Measurements from ENCODE around the gene CD33.

The CD33 gene

GRCh38 chr19:51196181-51196580, 28.7 kb upstream of the CD33 start:
- H3K27ac ChIP-seq: no peak overlapping the region
- TF ChIP-seq ZFX (IDR thresholded peaks at IDR 0.05; ENCODE audit: borderline replicate concordance): no peak
- TF ChIP-seq, protein P1, sequence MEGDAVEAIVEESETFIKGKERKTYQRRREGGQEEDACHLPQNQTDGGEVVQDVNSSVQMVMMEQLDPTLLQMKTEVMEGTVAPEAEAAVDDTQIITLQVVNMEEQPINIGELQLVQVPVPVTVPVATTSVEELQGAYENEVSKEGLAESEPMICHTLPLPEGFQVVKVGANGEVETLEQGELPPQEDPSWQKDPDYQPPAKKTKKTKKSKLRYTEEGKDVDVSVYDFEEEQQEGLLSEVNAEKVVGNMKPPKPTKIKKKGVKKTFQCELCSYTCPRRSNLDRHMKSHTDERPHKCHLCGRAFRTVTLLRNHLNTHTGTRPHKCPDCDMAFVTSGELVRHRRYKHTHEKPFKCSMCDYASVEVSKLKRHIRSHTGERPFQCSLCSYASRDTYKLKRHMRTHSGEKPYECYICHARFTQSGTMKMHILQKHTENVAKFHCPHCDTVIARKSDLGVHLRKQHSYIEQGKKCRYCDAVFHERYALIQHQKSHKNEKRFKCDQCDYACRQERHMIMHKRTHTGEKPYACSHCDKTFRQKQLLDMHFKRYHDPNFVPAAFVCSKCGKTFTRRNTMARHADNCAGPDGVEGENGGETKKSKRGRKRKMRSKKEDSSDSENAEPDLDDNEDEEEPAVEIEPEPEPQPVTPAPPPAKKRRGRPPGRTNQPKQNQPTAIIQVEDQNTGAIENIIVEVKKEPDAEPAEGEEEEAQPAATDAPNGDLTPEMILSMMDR (IDR thresholded peaks at IDR 0.05): no peak

GRCh38 chr19:51198641-51199040, 26.2 kb upstream of the CD33 start:
- no peak overlapping the region for H3K27ac ChIP-seq
- no peak for TF ChIP-seq ZFX (IDR thresholded peaks at IDR 0.05; ENCODE audit: borderline replicate concordance)
- TF ChIP-seq, protein P1 (IDR thresholded peaks at IDR 0.05): no peak

GRCh38 chr19:51200071-51200666, 24.7 kb upstream of the CD33 start:
- no peak for TF ChIP-seq ZFX (IDR thresholded peaks at IDR 0.05; ENCODE audit: borderline replicate concordance)
- TF ChIP-seq, protein P1 (IDR thresholded peaks at IDR 0.05): no peak
- no peak overlapping the region for H3K27ac ChIP-seq

DNA sequence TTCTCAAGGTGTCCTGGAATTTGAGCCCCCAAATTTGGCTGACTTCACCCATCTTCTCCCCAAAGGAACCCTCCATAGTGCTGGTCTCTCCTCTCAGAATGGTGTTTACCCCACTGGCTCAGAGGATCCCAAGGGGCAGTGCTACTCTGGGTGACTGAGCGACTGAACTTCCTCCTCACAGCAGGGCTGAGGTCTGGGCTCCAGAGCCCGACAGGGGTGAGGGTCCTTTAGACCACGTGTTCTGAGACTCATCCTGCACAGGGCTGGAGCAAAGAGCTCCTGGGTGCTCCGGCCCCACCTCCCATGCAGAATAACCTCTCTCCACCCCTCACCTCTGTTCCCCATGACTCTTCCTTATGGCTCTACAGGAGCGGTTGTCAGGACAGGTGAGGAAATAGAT, 23.2 kb upstream of the CD33 start:
- TF ChIP-seq, protein P1 (IDR thresholded peaks at IDR 0.05): no peak
- TF ChIP-seq ZFX (IDR thresholded peaks at IDR 0.05; ENCODE audit: borderline replicate concordance): no peak
- H3K27ac ChIP-seq: no peak overlapping the region

DNA sequence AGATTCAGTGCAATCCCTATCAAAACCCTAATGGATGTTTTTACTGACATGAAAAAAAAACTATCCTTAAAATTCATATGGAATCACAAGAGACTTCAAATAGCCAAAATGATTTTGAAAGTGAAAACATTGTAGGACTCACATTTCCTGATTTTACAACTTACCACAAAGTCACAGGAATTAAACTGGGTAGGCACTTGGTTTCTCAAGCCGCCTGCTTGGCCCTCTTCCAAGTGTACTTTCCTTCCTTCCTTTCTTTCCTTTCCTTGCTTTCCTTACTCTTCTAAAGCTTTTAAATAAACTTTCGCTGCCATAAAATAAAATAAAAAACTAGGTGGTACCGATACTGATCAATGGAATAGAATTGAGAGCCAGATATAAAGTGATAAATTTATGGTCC, 21.0 kb upstream of the CD33 start:
- no peak overlapping the region for H3K27ac ChIP-seq
- TF ChIP-seq, protein P1 (IDR thresholded peaks at IDR 0.05): no peak
- TF ChIP-seq ZFX (IDR thresholded peaks at IDR 0.05; ENCODE audit: borderline replicate concordance): no peak

GRCh38 chr19:51204321-51204720, 20.6 kb upstream of the CD33 start:
- H3K27ac ChIP-seq: no peak overlapping the region
- TF ChIP-seq, protein P1 (IDR thresholded peaks at IDR 0.05): no peak
- no peak for TF ChIP-seq ZFX (IDR thresholded peaks at IDR 0.05; ENCODE audit: borderline replicate concordance)

GRCh38 chr19:51207747-51208146, 17.1 kb upstream of the CD33 start:
- TF ChIP-seq ZFX (IDR thresholded peaks at IDR 0.05; ENCODE audit: borderline replicate concordance): no peak
- TF ChIP-seq, protein P1 (IDR thresholded peaks at IDR 0.05): no peak

More at GRCh38 chr19:51207747-51208146, 17.1 kb upstream of the CD33 start:
- no peak overlapping the region for H3K27ac ChIP-seq

Measured in 22Rv1 (cell line).